GM18858 (cell line): Measurements from ENCODE around the gene IL17B.

Source experiments
- ATAC-seq: cut with Tn5 transposase; IDR thresholded peaks from one replicate; pipeline ENCODE4 v1.9.1; 2021; ENCODE audit not compliant: unreplicated experiment

Gene IL17B

GRCh38 chr5:149326611-149327010 lies 52.5 kb downstream of the IL17B start:
- ATAC-seq, result no peak

GRCh38 chr5:149325894-149326293 lies 53.2 kb downstream of the IL17B start:
- ATAC-seq, result no peak

- no peak for ATAC-seq
These were observed 53.8 kb downstream of the IL17B start for GRCh38 chr5:149325166-149325735.

GRCh38 chr5:149324641-149325040 lies 54.5 kb downstream of the IL17B start:
- ATAC-seq, result no peak
